GM21737 (cell line): ENCODE results near the gene MEGF10.

Experiments used
- ATAC-seq: cut with Tn5 transposase; IDR thresholded peaks from one replicate; pipeline ENCODE4 v1.9.1; 2021; ENCODE audit warnings: mild to moderate bottlenecking, moderate library complexity; ENCODE audit not compliant: unreplicated experiment

MEGF10 gene

DNA sequence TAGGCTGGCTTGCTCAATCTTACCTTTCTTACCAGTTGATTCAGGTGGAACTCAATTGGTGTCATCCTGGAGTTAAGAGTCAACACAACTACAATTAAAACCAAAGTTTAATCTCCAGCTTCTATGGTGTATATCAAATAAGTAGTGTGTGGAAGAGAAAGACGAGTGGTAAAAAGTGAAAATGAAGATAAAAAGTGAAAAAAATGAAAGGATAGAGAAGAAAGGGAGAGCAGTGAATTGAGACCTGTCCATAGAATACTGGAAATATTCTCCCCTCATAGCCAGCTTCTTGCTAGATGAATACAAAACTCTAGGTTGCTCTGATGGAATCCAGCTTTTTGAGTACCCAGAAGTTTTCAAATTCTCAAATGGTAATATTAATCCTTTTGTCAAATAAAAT lies 76.4 kb downstream of the MEGF10 start:
- no peak for ATAC-seq

DNA sequence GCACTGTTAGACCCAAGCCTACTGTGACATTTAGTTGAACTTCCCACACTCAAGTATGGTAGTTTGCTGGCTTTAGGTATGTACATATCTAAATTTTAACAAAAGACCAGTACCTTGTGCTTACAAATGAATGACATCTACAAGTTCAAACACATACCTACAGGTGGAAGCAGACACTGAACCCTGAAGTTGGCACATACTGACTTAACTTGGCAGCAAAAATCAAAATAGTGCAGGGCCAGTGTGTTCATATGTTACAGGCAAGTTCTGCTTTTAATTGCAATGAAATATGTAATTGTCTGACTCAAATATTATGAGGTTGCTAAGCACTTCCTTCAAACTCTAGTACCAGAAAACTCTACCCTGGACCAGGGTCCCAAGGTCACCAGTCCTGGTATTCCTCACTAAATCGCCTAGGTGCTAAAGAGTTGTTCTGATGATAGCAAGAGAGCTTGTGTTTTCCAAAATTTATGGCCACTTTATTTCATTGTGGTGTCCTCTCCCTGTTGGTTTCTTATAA lies 77.4 kb downstream of the MEGF10 start:
- ATAC-seq = no peak

DNA sequence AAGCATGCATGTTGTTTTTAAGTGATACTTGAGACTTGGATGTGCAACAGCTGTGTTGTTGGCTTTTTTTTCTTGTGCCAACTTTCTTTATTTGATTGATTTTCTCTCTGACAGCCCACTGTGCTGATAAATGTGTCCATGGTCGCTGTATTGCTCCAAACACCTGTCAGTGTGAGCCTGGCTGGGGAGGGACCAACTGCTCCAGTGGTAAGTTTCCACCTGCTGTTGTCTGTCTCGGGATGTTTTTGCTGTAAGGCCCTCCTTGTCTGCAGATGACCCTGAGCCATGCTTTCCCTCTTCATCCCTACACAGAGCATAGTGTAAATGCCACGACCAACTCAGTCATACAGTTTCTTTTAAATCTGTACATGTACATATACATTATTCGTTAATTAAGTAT lies 79.2 kb downstream of the MEGF10 start:
- ATAC-seq = no peak

DNA sequence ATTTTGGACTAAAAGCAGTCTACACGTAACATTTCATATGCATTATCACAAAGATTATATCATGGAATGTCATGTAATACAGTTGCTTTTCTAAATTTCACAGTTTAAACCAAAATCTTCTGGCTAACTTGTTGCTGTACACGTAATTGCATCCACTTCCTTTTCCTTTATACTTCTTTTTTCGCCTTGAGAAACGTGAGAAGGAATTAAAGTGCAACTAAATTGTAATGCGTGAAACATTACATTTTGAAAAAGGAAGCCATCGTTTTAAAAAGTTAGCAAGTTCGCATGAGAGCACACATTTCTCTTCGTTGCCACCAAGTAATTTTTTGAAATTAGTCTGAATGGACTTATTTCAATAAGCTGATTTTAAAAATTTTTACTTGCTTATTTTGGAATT lies 80.0 kb downstream of the MEGF10 start:
- ATAC-seq = no peak

DNA sequence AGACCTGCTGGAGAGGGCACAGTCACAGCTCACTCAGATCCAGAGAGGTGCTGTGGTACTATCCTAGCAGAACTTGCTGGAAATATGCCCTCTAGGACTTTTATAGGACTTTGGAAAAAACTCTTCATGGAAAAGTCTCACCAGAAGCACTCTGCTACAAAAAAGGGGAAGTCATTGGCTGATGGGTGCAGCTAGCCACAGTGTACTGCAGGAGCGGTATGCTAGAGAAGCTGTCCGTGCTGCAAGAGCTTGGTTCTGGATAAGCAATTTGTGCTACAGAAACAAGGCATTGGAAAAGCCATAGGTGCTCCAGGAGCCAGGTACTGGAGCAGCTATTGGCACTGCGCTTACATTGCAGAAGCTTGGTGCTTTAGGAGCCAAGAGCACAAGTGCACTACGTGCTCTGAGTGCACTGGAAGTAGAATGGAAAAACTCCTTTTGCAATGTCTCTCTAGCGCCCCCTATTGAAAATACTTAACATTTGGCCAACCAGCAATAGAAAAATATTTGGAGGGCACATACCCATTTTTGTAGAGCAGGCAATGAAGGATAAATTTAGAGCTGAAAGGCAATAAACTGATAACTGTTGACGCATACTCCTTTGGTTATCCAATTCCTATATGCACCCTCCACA lies 83.4 kb downstream of the MEGF10 start:
- ATAC-seq = no peak

DNA sequence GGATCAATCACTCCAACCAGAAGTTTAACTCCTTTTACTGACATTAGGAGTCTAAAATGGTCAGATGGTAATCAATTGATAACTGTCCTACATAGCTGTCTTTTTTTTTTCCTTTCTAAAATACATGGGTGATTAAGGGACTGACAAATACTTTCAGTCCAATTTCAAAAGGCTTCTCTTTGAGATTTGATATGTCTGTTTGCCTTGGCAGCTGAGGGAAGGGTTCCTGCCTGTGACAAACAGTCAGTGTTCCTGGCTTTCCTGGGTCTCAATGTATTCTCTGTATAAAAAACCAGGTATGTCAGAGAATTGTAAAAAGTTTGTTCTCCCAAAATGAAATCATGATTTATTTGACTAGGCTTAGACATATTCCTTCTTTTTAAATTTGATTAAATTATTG lies 84.5 kb downstream of the MEGF10 start:
- ATAC-seq = no peak

DNA sequence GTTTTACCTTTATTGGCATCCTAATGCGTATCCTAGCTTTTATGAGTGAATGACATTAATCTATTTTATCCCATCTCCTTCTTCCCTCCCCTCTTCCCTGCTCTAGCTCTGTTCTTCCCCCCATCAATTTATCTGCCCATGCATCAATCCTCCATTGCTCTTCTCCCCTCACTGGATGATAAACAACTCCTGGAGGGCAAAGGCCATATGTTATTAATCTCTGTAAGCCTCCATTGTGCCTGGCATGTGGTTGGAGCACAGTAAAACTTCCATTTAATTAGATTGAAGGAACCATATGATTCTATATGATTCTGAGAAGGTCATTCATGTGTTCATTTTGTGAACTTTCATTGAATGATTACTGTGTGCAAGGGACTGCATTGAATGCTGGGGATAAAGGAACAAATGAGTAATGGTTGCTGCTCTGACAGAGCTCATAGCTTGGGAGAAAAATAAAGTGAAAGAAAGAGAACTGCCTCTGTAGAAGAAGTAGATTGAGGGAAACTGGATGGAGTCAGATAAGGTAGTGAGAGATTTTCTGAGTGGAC lies 85.0 kb downstream of the MEGF10 start:
- ATAC-seq = no peak

DNA sequence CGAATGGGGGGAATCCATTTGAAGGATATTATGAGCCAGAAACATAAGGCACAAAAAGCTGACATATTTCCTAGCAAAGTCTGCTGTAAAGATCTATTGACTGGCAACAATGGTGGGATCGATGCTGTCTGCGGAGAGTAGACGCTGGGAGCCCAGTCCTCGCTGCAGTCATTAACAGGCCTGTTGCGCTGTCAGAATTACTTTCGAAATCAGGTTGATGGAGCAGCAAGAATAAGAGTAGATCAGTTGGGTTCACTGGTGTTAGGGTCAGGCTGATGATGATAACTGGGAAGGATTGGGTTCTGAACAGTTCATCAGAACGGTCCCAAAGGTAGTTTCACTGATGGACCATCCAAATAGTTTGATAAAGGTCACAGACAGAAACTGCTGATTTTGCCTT lies 87.1 kb downstream of the MEGF10 start:
- ATAC-seq = no peak

DNA sequence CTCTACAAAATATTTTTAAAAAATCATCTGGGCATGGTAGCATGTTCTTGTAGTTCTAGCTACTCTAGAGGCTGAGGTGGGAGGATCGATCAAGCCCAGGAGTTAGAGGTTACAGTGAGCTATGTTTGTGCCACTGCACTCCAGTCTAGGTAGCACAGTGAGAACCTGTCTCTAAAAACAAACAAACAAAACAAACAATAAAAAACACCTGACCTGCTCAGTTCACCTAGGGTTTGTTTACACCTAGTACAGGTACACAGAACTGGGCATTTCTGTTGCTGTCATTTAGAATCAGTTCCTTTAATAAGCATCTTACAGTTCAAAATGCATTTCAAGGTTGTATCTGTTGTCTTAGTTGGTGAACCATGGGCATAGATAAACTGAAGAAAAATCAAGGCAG lies 95.3 kb downstream of the MEGF10 start:
- ATAC-seq = no peak

DNA sequence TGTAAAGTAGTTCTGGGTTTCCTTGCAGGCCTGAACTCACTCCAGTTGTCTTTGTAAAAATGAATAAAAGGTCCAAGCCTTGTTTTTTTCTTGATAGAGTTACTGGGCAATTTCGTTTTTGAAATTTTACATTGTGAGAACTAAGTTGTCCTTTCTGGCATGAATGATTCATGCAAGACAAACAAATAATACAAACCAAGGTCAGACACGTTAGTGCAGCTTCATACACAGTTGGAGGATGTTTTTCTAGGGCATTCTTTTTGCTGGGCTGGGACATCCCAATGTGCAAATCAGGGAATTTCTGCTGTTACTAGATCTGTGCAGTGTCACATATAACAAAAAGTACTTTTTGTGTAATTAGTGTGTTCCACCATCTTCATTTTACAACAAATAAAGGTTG lies 96.0 kb downstream of the MEGF10 start:
- ATAC-seq = no peak

DNA sequence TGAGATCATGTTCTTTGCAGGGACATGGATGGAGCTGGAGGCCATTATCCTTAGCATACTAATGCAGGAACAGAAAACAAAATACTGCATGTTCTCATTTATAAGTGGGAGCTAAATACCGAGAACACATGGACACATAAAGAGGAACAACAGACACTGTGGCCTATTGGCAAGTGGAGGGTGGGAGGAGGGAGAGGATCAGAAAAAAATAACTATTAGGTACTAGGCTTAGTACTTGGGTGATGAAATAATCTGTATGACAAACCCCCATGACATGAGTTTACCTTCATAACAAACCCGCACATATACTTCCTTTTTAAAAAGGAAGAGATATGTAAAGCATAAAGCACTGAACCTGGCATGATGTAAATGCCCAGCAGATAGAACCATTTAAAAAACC lies 99.0 kb downstream of the MEGF10 start:
- no peak for ATAC-seq

DNA sequence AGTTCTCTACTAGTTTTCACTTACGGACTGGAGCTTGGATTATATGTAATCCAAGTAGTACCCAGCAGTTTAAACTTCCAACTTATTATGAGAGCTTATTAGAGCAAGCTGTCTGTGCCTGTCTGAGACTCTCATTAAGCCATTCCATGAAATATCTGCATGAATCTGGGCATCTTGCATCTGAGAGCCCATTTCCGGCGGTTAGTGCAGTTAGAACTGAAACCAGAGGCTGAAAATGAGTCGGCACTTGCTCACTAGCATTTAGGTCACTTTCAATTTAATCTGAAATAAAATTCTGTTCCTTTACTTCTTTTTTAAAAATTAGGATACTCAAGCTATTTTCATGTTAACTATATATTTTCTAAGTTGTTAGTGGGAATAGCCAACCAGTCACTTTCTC lies 102.2 kb downstream of the MEGF10 start:
- no peak for ATAC-seq

DNA sequence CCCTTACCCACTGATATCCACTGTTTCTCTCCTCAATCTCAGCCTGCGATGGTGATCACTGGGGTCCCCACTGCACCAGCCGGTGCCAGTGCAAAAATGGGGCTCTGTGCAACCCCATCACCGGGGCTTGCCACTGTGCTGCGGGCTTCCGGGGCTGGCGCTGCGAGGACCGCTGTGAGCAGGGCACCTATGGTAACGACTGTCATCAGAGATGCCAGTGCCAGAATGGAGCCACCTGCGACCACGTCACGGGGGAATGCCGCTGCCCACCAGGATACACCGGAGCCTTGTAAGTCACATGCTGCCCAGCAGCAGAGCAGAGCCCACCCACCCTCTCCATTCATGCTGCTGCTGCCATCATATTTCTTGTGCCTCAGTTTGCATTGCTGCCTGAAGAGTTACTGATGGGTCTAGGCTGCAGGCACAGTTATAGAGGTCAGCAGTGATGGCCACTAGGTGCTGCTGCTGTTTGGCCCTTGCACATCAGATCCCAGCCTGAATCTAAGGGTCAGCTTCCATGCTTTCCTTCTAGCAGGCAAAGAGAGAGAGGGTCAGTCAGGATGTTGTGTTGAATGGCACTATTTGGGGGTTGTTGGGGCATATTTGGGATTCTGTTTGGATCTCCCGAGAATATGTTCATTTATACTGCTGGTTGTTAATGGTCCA lies 106.0 kb downstream of the MEGF10 start:
- no peak for ATAC-seq

DNA sequence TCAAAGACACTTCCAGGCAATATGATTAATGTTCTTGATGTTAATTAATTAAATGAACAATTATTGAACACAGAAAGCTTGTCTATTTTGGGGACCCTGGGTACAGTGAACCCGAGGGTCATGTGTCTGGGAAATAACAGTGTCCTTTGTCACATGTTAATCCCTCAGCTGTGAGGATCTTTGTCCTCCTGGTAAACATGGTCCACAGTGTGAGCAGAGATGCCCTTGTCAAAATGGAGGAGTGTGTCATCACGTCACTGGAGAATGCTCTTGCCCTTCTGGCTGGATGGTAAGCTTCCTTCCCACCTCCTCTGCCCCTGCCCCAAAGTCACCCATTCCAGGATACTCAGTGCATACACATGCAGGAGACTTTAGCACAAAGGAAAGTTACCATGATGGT lies 107.9 kb downstream of the MEGF10 start:
- ATAC-seq = no peak

DNA sequence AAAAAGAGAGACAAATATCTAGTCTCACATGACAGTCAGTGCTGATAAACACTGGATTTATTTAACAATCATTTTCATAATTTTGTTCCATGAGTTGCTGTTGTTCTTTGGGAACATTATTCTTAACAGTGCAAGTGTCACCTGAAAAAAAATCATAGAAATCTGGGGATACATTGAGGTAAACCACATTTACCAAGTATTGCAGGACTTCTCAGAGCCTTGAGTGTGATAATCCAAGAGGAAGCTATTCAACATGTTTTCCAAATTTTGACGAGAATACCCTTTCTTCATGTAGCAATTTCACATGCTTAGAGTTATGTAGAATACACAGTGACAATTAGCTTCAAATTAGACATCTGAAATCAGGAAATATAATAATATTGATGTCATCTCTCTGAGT lies 108.5 kb downstream of the MEGF10 start:
- no peak for ATAC-seq

DNA sequence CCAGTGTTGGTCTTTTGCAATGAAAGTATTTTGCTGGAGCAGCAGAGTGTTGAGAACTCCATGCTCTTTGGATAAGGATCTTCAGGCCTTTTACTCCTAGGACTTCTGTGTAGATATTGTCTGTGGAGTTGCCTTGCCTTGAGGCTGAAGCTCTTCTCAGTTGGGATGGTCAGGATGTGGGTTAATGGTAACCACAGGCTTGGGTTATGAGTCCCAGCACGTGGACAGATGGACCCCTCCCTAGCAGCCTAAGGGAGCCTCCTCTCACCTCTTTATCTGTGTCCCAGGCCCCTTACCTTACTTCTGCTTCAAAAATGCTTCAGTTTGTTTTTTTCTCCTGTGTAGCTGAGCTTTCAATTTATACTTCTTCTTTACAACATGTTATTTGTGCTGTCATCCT lies 109.9 kb downstream of the MEGF10 start:
- ATAC-seq = no peak

DNA sequence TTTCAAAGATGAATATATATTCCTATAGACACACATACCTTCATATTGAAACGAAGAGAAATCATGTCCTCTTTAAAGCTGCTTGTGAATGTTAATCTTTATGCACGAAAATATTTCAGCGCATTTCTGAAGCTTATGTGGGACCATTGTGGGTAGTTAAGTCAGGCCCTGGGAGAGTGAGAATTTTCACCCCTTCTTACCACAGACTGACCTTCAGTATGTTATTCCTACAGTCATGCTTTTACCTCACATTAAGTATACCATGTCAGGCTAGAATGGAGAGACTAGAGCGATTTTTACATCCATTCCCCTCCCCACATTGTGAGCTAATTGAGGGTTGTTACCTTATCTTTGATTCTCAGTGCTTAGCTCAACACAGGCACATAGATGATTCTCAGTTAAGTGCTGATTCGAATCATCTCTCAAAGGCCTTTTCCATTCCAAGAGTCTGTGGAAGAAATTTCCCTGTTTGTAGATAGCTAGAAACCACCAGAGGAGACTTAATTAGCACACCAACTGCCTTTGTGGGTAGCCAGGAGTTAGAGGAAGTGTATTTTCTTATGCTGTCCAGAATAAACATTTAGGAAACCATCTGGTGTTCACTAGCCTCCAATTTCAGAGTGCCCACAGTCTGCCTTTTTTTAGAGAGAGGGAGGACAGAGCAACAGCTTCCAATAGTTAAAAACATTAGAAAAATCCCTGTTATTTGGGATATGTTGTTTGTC lies 110.5 kb downstream of the MEGF10 start:
- ATAC-seq = no peak

DNA sequence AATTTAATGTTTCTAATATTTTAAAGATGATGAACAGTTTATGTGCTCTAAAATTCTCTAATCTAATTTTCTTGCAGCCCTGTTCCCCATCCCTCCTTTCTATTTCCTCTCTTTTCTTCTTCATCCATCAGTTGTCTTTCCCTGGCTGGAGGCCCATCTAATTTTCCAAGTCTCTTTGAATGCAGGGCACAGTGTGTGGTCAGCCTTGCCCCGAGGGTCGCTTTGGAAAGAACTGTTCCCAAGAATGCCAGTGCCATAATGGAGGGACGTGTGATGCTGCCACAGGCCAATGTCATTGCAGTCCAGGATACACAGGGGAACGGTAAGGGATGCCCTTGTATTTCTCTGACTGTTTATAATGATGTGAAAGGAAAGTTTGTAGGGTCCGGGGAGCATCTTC lies 111.8 kb downstream of the MEGF10 start:
- ATAC-seq = no peak

DNA sequence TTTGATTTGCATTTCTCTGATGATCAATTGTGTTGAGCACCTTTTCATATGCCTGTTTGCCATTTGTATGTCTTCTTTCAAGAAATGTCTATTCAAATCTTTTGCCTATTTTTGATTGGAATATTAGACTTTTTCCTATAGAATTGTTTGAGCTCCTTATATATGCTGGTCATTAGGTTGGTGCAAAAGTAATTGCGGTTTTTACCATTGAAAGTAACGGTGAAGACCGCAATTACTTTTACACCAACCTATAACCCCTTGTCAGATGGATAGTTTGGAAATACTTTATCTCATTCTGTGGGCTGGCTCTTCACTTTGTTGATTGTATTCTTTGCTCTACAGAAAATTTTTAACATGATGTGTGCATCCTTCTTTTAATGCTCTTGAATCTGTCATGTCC lies 113.6 kb downstream of the MEGF10 start:
- ATAC-seq = no peak

DNA sequence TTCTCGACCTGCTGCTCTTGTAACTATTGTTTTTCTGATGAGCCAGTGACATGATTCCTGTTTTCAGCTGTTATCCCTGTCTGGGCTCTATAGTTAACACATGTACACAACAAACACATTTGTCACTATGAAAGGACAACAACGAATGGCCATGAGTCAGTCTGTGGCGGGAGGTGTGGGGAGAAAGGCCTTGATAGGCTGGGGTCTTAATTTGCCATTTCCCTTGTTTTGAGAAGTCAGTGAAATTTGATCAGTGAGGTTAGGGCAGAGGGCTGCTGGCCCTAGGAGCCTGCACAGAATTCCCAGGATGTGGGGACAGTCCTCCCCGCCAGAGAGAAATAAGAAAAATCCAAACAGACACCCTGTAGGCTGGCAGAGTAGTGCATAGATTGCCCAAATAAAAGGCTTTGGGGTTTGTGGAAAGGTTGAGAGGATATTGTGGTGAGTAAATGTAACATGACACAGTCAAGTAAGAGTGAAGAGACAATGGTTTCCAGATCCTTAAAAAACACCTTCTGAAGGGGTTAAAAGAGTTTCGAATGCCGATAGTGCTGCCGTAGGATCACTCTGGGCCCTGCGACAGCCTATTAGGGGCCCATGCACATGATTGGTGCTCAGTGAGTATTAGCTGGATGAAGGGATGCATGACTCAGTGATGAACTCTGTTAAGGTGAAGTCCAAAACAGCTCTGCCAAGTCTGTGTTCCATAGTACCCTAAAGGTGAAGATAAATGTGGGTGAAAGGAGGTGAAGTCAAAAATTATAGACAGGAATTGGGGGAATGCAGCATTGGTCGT lies 115.9 kb downstream of the MEGF10 start:
- ATAC-seq = no peak
